ENCODE measurements around the gene PIGO.

PIGO gene

DNA sequence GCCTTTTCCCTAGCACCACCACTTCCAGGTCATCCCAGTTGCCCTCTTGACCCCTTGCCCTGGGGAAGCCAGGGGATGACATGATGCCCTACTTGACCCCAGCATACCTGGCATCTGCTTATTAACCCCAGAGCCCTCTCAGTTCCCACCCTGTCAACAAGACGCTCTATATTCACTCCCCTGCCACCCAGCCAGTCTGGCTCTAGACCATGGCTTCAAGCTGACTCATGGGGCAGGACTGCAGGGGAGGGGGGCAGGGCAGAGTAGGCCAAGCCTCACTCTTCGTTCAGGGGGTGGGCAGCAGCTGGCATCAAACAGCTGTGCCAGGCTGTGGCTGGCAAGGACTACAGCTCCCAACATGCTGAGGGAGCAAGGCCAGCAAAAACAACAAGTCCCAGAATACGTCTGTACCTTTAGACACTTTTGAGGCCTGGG lies 14.0 kb upstream of the PIGO start:
- no peak overlapping the region for H3K27ac ChIP-seq

DNA sequence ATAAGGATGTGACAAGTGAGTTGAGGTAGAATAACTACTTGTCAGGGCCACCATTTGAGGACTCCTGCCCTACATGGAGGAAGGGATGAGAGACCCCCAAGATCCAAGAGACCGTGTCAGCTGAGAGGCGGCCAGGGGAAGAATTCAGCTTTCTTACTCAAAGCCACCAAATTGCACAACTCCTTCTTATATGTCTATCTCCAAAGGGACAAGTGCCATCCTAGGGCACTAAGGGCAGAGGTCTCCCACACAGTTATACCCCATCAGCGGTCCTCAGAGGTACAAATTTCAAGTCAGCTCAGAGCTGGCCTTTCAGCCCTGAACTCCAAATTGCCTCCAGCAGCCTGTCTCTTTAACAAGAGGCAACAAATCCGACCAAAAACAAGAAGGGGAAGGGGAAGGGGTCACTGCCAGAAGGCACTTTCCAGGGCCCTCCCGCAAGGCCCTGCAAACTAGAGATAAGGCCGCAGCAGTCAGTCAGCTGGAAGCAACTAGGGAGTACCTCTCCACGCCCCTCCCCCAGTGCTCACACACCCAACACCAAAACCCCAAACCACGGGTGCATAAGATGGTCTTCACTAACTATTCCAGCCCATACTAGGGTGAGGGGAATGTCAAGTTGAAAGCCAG lies 12.7 kb upstream of the PIGO start:
- H3K27ac ChIP-seq: no peak overlapping the region
- TF ChIP-seq, protein P1, sequence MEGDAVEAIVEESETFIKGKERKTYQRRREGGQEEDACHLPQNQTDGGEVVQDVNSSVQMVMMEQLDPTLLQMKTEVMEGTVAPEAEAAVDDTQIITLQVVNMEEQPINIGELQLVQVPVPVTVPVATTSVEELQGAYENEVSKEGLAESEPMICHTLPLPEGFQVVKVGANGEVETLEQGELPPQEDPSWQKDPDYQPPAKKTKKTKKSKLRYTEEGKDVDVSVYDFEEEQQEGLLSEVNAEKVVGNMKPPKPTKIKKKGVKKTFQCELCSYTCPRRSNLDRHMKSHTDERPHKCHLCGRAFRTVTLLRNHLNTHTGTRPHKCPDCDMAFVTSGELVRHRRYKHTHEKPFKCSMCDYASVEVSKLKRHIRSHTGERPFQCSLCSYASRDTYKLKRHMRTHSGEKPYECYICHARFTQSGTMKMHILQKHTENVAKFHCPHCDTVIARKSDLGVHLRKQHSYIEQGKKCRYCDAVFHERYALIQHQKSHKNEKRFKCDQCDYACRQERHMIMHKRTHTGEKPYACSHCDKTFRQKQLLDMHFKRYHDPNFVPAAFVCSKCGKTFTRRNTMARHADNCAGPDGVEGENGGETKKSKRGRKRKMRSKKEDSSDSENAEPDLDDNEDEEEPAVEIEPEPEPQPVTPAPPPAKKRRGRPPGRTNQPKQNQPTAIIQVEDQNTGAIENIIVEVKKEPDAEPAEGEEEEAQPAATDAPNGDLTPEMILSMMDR (conservative IDR thresholded peaks at IDR 0.05): no peak
- TF ChIP-seq ZFX (IDR thresholded peaks at IDR 0.05): no peak

More for the DNA sequence above, 14.0 kb upstream of the PIGO start:
- TF ChIP-seq ZFX (IDR thresholded peaks at IDR 0.05): no peak
- TF ChIP-seq, protein P1 (conservative IDR thresholded peaks at IDR 0.05): no peak

DNA sequence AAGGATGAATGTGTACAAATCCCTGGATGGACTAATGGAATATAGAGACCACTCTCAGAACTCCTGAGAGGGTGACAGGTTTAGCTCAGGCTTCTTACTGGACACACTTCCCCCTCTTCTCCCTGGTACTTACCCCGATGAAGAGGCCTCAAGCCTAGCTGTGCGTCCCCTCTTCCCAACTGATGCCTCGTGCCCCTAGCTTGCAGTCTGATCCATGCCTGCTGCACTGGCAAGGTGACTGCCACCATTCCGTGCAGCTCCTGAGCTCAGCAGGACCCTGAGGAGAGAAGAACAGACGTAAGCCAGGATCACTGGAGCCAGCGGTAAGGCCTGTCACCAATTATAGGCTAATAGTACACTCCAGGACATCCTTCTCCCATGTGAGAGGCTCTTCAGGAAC lies 12.1 kb upstream of the PIGO start:
- H3K27ac ChIP-seq: no peak overlapping the region
- TF ChIP-seq ZFX (IDR thresholded peaks at IDR 0.05): no peak
- TF ChIP-seq, protein P1 (conservative IDR thresholded peaks at IDR 0.05): no peak

DNA sequence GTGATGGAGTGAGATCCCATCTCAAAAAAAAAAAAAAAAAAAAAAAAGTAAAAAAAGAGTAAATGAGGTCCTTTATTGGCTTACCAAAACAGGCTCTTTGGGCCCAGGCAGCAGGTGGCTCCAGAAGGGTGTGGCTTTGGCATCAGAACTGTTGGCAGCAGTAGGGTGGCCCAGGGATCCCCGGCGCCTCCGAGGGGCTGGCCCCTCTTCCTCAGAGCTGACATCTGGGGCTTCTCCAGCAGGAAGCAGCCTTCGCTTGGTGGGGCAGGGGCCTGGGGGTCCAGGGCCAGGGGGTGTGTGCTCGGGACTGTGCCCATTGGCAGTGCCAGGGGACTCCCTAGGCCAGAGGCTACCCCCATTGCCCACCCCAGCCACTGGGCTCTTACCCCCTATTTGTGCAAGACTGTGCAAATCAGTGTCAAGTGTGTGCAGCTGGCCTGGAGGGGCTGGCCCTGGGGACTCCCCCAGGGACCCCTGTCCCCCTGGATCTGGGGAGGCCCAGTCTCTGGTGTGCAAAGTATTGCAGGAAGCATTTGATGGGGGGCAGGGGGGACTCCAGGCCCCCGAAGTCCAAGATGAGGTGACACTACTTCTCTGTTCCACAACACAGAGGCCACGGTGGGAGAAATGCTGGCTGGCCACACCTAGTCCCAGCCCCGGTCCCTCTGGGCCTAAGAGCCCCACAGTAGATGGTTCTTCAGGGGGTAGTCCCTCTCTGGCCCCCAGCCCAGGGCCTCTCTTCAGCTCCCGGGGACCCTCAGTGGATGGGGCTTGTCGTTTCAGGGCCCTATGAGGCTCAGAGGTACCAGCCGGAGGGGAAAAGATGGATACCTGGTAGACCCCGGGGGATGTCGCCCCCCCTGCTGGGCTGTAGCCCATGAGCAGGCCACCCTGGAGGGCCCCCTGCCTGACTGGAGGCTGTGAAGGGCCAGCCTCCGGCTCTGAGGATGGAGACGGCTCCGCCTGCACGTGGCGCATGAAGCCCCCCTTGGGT lies 11.2 kb upstream of the PIGO start:
- no peak for TF ChIP-seq ZFX (IDR thresholded peaks at IDR 0.05)
- TF ChIP-seq, protein P1 (conservative IDR thresholded peaks at IDR 0.05): no peak
- no peak overlapping the region for H3K27ac ChIP-seq

DNA sequence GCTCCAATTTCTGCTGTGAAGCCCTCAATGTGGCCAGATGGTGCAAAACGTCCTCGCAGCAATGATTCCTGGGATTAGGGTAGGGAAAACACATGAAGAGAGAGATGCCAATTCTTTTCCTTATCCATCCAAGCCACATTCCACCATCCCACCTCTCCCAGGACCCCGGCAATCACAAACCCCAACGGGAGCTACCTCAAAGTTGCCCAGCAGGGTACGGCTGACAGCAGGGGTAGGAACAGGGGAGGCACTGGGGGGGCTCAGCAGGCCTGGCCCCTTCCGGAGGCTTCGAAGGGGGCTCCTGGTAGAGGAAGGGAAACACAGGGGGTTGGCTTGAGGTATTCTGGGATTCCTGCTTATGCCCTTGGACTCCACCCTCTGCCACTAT lies 9.9 kb upstream of the PIGO start:
- H3K27ac ChIP-seq: no peak overlapping the region
- TF ChIP-seq ZFX (IDR thresholded peaks at IDR 0.05): no peak
- TF ChIP-seq, protein P1 (conservative IDR thresholded peaks at IDR 0.05): no peak

DNA sequence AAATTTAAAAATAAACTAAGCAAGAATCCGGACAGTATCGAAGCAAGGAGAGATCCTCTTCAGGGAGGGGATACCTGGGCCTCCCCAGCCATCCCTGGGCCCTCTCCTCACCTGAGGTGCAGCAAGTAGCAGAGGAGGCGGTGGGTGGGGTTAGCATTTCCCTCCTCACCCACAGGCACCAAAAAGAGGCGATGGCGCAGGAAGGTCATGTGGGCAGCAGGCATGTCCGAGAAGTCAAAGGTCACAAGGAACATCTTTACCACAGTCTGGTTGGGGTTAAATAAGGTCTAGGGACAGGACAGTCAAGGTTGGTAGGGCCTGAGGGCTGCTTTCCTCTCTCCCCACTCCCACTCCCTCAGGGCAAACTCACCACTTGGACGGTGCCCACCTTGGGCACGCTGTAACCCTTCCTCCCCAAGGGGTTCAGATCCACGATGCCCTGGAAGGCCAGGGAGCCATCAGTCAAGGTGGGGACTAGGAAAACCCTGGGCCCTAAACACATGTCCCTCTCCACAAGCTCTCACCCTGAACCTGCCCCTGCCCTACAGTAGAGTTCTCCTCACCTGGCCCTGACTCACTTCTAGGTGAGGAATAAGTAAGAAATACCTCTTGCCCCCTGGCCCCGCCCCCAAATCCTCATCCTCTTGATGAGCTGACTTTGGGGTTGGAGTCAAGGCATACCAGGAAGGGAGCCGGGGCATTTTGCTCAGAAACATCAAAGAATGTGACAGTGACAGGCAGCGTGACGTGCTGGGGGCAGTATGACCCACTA lies 9.4 kb upstream of the PIGO start:
- H3K27ac ChIP-seq: no peak overlapping the region
- TF ChIP-seq, protein P1 (conservative IDR thresholded peaks at IDR 0.05): no peak
